NOMO-1 treated with DMSO at 0.1 percent for 48 hours (cell line): ENCODE data around the gene DNMT1.

Experiments
- DNase-seq: peaks from one replicate; lab custom pipeline; 2025; ENCODE audit not compliant: unreplicated experiment; lab: John Stamatoyannopoulos, UW

DNMT1 gene

GRCh38 chr19:10142701-10143375 lies 51.9 kb downstream of the DNMT1 start:
- no peak for DNase-seq

- DNase-seq = no peak
These were observed 52.8 kb downstream of the DNMT1 start for GRCh38 chr19:10141973-10142372.

- no peak for DNase-seq
These were observed 53.3 kb downstream of the DNMT1 start for GRCh38 chr19:10141479-10141878.

DNA sequence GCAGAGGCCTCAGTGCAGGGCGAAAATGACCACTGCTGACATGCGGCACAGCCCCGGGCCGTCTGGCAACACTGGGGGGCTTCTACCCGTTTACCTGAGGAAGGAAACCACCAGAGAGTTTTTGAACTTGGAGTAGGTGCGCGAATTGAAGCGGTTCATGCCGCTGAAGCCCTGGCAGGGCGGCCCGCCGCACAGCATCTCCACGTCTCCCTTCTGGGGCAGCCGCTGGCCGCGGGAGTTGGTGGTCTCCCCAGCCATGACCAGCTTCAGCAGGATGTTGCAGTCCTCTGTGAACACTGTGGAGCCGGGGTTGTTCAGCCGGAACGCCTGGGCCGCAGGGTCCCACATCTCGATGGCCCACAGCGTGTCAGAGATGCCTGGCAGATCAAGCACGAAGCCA lies 54.8 kb downstream of the DNMT1 start:
- DNase-seq = no peak

- no peak for DNase-seq
These were observed 55.6 kb downstream of the DNMT1 start for GRCh38 chr19:10138879-10139795.

DNA sequence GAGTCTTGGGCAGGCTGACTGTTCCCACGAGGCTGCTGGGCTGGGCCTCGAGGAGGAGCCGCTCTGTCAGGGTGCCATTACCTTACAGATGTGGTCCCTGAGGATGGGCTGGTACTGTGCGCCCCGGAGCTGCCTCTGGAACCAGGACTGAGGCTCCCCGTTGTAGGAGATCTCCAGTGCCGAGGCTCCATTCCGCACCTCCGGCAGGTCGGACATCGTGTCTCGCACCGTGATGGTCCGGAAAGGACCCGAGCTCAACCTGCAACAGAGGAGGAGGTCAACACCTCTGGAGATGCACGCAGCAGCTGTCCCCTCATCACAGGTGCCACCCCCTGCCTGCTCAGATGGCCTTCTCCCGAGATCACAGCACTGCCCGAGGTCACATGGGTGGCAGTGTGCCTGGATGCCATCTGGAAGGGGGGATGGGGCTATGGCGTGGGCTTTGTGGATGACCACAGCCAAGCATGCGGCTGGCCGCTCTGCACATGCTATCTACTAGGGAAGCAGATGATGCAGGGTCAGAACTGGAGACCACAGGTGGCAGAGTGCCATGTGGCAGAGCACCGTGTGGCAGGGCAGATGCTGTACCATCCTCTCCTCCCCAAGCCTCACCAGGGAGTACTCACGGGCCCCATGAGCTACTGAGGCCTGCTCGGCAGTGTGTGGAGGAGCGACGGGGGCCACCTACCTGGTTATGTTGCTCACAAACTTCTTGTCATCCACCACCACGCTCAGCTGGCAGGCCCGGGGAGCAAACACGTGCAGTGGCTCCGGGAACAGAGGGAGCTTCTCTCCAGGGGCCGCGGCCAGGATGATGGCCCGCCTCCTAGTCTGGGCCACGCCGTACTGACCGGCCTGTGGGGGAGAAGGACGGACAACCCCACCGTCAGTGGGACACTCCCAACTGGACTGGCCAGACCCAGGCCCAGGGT lies 56.7 kb downstream of the DNMT1 start:
- DNase-seq = no peak

DNA sequence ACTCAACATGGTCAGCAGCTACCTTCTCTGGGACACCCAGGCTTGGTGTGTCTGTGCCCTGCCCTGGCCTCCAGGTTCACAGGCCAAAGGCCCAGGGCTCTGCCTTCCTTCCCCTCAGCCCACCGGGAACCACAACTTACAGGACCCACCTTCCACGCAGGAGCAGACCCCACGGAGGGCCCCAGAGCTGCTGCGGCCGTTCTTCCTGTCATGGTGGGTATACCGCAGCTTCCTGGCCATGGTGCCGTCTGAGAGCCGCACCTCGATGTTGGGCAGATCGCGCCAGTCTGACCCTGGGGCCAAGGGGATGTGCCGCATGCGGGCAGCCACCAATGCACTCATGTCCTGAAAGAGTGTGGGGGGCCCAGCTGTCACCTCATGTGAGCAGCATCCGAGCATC lies 57.8 kb downstream of the DNMT1 start:
- DNase-seq = no peak

DNA sequence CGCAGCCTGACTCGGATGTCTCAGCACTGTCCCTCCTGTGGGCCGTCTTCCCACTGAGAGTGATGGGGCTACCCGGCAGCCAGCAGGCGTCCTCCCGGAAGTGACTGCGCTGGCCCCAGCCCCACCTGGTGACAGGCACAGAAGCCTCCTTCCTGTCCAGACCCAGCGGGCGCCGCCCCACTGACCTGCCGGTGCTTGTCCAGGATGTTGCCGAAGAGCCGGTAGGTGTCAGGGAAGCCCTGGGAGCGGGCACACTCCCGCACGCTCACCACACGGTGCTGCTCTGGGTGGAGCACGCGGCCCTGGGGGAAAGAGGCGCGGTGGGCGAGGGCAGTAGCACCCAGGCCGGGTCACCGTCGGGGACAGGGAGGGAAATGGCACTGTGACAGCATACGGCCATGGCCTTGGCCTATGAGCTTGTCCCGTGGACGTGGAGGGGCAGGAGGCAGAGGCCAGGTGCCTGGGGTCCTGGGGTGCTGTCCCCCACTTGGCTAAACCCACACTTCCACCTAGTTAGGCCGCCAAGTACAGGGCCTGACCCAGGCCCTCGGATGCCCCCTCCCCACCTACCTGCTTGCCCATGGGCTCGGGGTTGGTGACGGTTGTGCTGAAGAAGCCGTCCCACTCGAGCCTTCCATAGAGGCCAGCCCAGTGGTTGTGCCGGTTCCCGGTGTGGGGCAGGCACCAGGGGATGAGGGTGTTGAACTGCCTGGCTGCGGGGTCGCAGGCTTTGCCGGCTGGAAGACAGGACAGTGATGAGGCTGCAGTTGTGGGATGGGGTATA lies 59.0 kb downstream of the DNMT1 start:
- DNase-seq = no peak

DNA sequence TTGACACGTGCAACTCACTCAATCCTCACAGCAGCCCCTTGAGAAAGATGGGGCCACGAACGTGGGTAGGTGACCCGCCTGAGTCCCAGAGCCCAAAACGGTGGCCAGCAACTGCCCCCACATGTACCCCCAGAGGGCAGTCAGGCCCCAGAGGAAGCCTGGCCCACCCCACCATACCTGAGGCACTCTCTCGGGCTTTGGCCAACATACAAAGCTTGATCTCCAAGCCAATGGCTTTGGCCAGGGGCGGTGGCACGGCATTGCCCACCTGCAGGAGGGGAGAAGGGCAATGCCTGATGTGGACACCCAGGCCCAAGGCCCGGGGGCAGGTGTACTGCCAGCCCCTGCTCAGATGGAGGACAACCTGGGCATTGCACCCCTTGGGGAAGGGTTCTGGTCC lies 60.7 kb downstream of the DNMT1 start:
- no peak for DNase-seq

GRCh38 chr19:10133596-10133995 lies 61.2 kb downstream of the DNMT1 start:
- no peak for DNase-seq

- DNase-seq = no peak
These were observed 61.8 kb downstream of the DNMT1 start for GRCh38 chr19:10132905-10133304.

GRCh38 chr19:10126213-10126639 lies 68.5 kb downstream of the DNMT1 start:
- peak; percentile 98 for DNase-seq

DNA sequence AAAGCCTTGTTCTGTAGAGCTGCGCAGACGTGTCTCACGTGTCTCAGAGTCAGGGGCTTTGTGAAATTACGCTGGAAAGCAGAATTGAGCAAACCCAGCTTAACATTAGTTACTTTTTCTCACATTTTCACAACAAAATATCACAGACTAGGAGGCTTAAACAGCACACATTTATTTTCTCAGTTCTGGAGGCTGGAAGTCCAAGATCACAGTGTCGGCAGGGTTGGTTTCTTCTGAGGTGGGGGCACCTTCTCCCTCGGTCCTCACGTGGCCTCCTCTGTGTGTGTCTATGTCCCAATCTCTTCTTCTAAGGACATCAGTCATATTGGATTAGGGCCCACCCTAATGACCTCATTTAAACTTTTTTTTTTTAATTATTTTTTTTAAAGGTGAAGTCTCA lies 70.3 kb downstream of the DNMT1 start:
- DNase-seq = no peak

DNA sequence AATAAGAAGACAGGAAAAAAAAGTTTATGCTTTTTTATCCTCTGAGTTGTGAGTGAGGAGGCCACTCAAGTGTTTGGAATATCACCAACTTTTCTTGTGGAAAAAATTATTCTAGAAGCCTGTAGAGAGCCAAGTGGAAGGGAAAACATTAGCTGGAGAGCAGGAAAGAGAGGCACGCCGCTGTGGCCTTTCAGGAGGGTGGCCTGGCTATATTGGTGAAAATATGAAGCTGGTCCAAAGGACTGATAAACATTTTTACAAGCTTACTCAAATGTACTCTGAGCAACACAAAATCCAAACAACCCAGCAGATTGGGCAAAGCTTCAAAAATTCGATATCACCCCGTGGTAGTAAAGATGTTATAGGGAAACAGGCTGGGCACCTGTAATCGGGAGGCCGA lies 72.7 kb downstream of the DNMT1 start:
- DNase-seq = no peak

- DNase-seq = no peak
These were observed 74.1 kb downstream of the DNMT1 start for GRCh38 chr19:10120538-10121189.

DNA sequence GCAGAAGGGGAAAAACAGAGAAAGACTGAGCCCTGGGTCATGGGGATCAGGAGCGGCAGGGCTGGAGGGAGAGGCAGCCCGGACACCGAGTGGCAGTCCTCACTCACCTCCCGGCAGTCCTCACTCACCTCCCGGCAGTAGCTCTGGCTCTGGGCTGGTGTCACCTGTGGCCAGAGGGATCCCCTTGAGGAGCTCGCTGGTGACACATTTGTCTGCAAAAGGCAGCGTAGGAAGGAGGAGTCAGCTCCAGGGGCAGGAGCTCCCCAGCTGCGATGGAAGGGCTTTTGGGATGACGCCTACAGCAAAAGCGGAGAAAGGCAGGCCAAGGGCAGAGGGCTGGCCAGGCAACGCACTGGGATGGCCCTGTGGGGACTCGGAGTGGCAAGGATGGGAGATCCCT lies 75.8 kb downstream of the DNMT1 start:
- DNase-seq = no peak

DNA sequence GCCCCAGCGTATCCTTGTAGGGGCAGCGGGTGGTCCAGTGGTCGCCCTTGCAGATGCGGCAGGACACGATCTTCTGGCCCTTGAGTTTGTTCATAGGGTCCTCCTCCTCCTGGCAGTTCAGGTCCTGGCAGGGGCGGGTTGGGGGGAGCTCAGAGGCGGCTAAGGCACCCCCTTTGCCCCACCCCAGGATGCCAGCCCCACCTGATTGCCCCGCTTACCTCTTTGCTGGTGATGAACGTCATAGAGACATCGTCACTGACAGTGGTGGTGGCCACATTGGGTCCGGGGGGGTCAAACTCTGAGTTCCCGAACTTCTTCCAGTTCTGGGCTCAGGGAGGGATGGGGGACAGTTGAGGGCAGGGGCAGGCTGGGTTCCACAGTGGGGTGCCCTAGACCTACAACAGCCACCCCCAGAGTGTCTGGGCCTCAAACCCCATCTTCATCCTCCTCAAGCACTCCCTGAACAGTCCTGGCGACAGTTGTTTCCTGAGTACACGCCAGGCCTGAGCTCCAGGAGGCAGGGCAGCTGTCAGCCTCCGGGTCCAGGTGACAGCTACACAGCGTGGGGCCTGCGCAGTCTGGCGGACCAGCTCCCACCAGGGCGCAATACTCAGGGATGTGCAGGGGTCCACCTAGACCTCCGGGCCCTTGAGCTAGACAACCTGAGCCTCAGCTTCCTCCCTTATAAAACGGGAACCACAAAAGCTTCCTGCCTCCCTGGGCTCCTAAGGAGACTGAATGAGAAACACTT lies 77.7 kb downstream of the DNMT1 start:
- no peak for DNase-seq

DNA sequence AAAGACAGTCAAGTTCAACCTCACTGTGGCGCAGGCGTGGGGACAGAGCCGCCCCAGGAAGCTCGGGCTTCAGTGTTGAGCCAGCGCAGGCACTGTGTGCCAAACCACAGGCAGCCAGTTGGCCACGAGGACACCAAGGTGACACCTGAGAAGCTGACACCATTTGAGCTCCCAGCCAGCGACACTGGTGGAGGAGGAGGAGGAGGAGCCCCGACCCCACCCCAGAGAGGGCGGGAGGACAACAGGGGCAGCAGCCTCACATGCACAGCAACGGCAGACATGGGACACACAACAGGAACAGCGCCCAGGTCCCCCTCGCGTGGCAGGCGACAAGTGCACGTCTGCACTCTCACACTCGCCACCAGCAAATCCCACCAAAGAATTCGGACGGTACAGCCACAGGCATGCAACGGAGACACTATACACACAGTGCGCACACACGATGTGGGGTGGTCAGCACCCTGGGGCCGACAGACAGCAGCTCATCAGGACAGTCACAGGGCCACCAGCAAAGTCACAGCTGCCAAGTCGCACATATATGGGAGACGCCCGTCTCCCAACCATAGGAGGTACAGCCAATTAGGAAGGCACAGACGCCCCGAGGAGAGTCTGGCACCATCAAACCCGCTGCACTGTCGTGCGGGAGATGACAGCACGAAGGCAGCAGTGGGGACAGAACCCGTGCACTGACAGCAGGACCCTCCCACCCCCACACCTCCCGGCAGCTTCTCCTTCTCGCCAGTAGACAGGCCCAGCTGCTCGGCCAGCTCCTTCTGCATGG lies 78.5 kb downstream of the DNMT1 start:
- no peak for DNase-seq
